Endothelial cell of umbilical vein (primary cell): ENCODE measurements around the gene POLR3GL. TPM values are rescaled to one million over a fixed set of nuclear protein-coding genes. Genes with fewer than 3 reads are reported as not detected.

Experiments
- BruUV-seq: library from RNA; stranded (reverse); fragments of 400-500 nt; replicated peaks from 2 replicates; lab custom pipeline; 2021; lab: Mats Ljungman, UMichigan
- CTCF ChIA-PET: fragments of 300-600, 350-600 bp; sonication (Branson Sonifier 250); formaldehyde crosslinking; loops from one replicate; lab custom pipeline; 2021; ENCODE audit warnings: antibody characterized with exemption, inconsistent platforms; lab: Charles Lee
- POLR2A ChIA-PET: fragments of 300-600, 350-600 bp; sonication (Branson Sonifier 250); formaldehyde crosslinking; loops from one replicate; lab custom pipeline; 2021; ENCODE audit warnings: antibody characterized with exemption, inconsistent platforms; lab: Charles Lee
- DNase-seq: peaks from one replicate; pipeline ENCODE4 v3.0.0-alpha.2; 2011; ENCODE audit warnings: low read depth, low spot score
- FAIRE-seq: peaks from 2 replicates; lab custom pipeline; 2011; peaks lifted over from hg19 to GRCh38; lab: Jason Lieb, UNC
- H2AFZ ChIP-seq: 2 replicates; pipeline ENCODE4 v1.6.0; 2012; ENCODE audit warnings: low read depth, low read length, control low read depth, inconsistent platforms
- H3K27ac ChIP-seq: 2 replicates; pipeline ENCODE4 v1.5.1; 2011; ENCODE audit warnings: low read depth, mild to moderate bottlenecking, control low read depth, low read length, moderate library complexity; ENCODE audit not compliant: insufficient read depth
- H3K27me3 ChIP-seq, 2 experiments: 2 replicates each; pipeline versions ENCODE4 v1.6.0 to v1.6.1; 2011; ENCODE audit warnings: low read length in 2 of 2, mixed read lengths in 1 of 2; ENCODE audit not compliant: control insufficient read depth in 2 of 2, insufficient read depth in 2 of 2
- H3K36me3 ChIP-seq, 2 experiments: 2 replicates in 1 of 2; 3 replicates in 1 of 2; pipeline ENCODE4 v1.5.1; 2011; ENCODE audit warnings: low read length in 2 of 2, mild to moderate bottlenecking in 1 of 2, moderate library complexity in 1 of 2; ENCODE audit not compliant: control insufficient read depth in 2 of 2, insufficient read depth in 2 of 2; ENCODE audit errors: extremely low read depth in 1 of 2
- H3K4me1 ChIP-seq: 3 replicates; pipeline ENCODE4 v1.5.1; 2011; ENCODE audit warnings: mild to moderate bottlenecking, low read length; ENCODE audit not compliant: control insufficient read depth, insufficient read depth; ENCODE audit errors: extremely low read depth
- H3K4me2 ChIP-seq: 2 replicates; pipeline ENCODE4 v1.6.1; 2011; ENCODE audit warnings: low read length, control low read depth, mixed read lengths; ENCODE audit not compliant: insufficient read depth
- H3K4me3 ChIP-seq, 3 experiments: fragments of 200-600 bp in 1 of 3; sonication (generic), shearing (Covaris generic) in 1 of 3; replicated peaks in 1 of 3; 2 replicates each; pipeline ENCODE4 v1.5.1; 2011 to 2016; ENCODE audit warnings: control low read depth in 3 of 3, low read length in 3 of 3, mild to moderate bottlenecking in 2 of 3, inconsistent platforms in 1 of 3, low read depth in 1 of 3, moderate library complexity in 1 of 3; ENCODE audit not compliant: insufficient read depth in 1 of 3
- H3K79me2 ChIP-seq: 2 replicates; pipeline ENCODE4 v1.6.0; 2012; ENCODE audit warnings: low read length, inconsistent platforms; ENCODE audit not compliant: control insufficient read depth, insufficient read depth
- H3K9ac ChIP-seq: replicated peaks from 2 replicates; pipeline ENCODE3; 2011; ENCODE audit warnings: low read length, control low read depth; ENCODE audit not compliant: insufficient read depth; ENCODE audit errors: extremely low read depth
- H3K9me1 ChIP-seq: replicated peaks from 3 replicates; pipeline ENCODE4 v1.6.0; 2011; ENCODE audit warnings: mild to moderate bottlenecking, low read length; ENCODE audit not compliant: control insufficient read depth, insufficient read depth; ENCODE audit errors: extremely low read depth
- H3K9me3 ChIP-seq: replicated peaks from 2 replicates; pipeline ENCODE4 v1.5.1; 2012; ENCODE audit warnings: low read length, inconsistent platforms; ENCODE audit not compliant: control insufficient read depth, insufficient read depth
- H4K20me1 ChIP-seq: replicated peaks from 2 replicates; pipeline ENCODE3; 2011; ENCODE audit warnings: mild to moderate bottlenecking, low read length; ENCODE audit not compliant: control insufficient read depth, insufficient read depth; ENCODE audit errors: extremely low read depth
- CTCF ChIP-seq, 2 donors: IDR thresholded peaks; 1 replicate in 1 of 2; 2 replicates in 1 of 2; pipeline ENCODE4 v1.5.1; 2011; ENCODE audit warnings: low read length in 2 of 2, mild to moderate bottlenecking in 2 of 2, moderate library complexity in 2 of 2, control low read depth in 1 of 2, inconsistent platforms in 1 of 2, low read depth in 1 of 2; ENCODE audit not compliant: insufficient read depth in 1 of 2; ENCODE audit errors: extremely low read depth in 1 of 2
- EZH2 ChIP-seq: IDR thresholded peaks from 2 replicates; pipeline ENCODE4 v1.6.1; 2012; ENCODE audit warnings: borderline replicate concordance, low read depth, mild to moderate bottlenecking, moderate library complexity, low read length, inconsistent platforms; ENCODE audit not compliant: severe bottlenecking
- FOS ChIP-seq: IDR thresholded peaks from 2 replicates; pipeline ENCODE4 v1.6.1; 2011; ENCODE audit warnings: mild to moderate bottlenecking, low read length, moderate library complexity, borderline replicate concordance; ENCODE audit not compliant: insufficient read depth
- GATA2 ChIP-seq: IDR thresholded peaks from 2 replicates; pipeline ENCODE4 v1.7.0; 2011; ENCODE audit warnings: low read depth, mild to moderate bottlenecking, moderate library complexity, mixed read lengths, low read length; ENCODE audit not compliant: insufficient read length, insufficient read depth
- JUN ChIP-seq: IDR thresholded peaks from 2 replicates; pipeline ENCODE4 v1.6.1; 2011; ENCODE audit warnings: borderline replicate concordance, low read depth; ENCODE audit not compliant: insufficient read length, insufficient read depth
- MAX ChIP-seq: IDR thresholded peaks from 2 replicates; pipeline ENCODE4 v1.6.1; 2011; ENCODE audit not compliant: insufficient read depth, insufficient read length
- MYC ChIP-seq: IDR thresholded peaks from one replicate; pipeline ENCODE4 v1.6.1; 2011; ENCODE audit warnings: mild to moderate bottlenecking, low read depth, low read length
- POLR2A ChIP-seq: IDR thresholded peaks from 2 replicates; pipeline ENCODE4 v1.6.1; 2012; ENCODE audit warnings: low read depth, mild to moderate bottlenecking, control low read depth, low read length
- POLR2AphosphoS5 ChIP-seq: IDR thresholded peaks from 2 replicates; pipeline ENCODE4 v1.6.1; 2012; ENCODE audit warnings: low read depth, mild to moderate bottlenecking, control low read depth, low read length, moderate library complexity; ENCODE audit not compliant: insufficient read depth
- dilution Hi-C: fragments of 300-500 bp; cut with MboI; formaldehyde crosslinking; loops from one replicate; pipeline ENCODE4 v1.15.0; 2019; ENCODE audit warnings: low sequenced_read_pairs; ENCODE audit not compliant: extremely low pct_ligation_motif_present
- intact Hi-C: fragments of 100-400 bp; cut with micrococcal nuclease; formaldehyde crosslinking; loops from one replicate; pipeline ENCODE4 v1.10.0; 2022
- polyA plus RNA-seq, 4 experiments: library from polyadenylated mRNA; depleted of rRNA in 3 of 4; stranded (reverse) in 3 of 4; unstranded in 1 of 4; fragments of >200 nt; gene quantifications; 2 replicates each; pipeline versions ENCODE4 v1.2.1 to v1.2.3, GENCODE V29; 2011 to 2012; ENCODE audit warnings: missing spikeins in 1 of 4
- total RNA-seq: library from RNA; stranded (reverse); gene quantifications from 2 replicates; pipeline ENCODE4 v1.2.3, GENCODE V29; 2021

The POLR3GL gene
- total and polyA plus RNA-seq, 2 donors (not counting 3 experiments of a cell fraction or from before 2014, with no cell fraction given) = 12.4 to 15.3 TPM

- no peak for DNase-seq
- Histone ChIP-seq H3K27me3 (no peaks in the 10 kb centered on the region), H3K9me1 (no peaks in the 10 kb centered on the region), H3K4me1 (no peaks in the 10 kb centered on the region), H3K9me3 (no peaks in the 10 kb centered on the region), H4K20me1 (no peaks in the 10 kb centered on the region), H2AFZ (no peak overlapping the region), H3K4me2 (no peak overlapping the region), H3K4me3 (no peak overlapping the region), H3K9ac (no peak overlapping the region), H3K79me2 (peaks cover 38% of the 10 kb centered on the region), H3K27ac (no peak overlapping the region), H3K36me3 (peaks cover 0 to 3% of the 10 kb centered on the region in 2 experiments)
- no TSS peak for BruUV-seq
- intact Hi-C loops (no loop called here), dilution Hi-C loops (no loop called here)
- FAIRE-seq = no peak
- no peak for TF ChIP-seq FOS
- no peak for TF ChIP-seq EZH2
- no peak for TF ChIP-seq JUN
- no peak for TF ChIP-seq GATA2
- no peak for TF ChIP-seq MYC
- no peak for TF ChIP-seq MAX
- no peak for TF ChIP-seq CTCF (IDR thresholded peaks at IDR 0.05; ENCODE audit: extremely low read depth in 1 of 2, insufficient read depth in 1 of 2, low read depth in 1 of 2, low read length in 2 of 2)
- no peak for TF ChIP-seq POLR2A
- TF ChIP-seq POLR2AphosphoS5 = no peak
- ChIA-PET POLR2A (interaction anchor here (0.7 kb wide), 1 partner anchor 68 kb away, joined by 4 read pairs; no protein-coding TSS in a partner anchor), CTCF (interaction anchor here (1.6 kb wide), 1 partner anchor 9 kb away, joined by 4 read pairs; no protein-coding TSS in a partner anchor)
Measured at GRCh38 chr1:145946477-145946986, 18.0 kb upstream of the POLR3GL start.
